Neural cell (in vitro differentiated cells): ENCODE measurements around the gene CNDP2.

Source experiments
- EP300 ChIP-seq: fragments of 450-650 bp; conservative IDR thresholded peaks from 2 replicates; pipeline ENCODE4 v1.6.1; 2014; ENCODE audit warnings: antibody characterized with exemption, mild to moderate bottlenecking, moderate library complexity; ENCODE audit not compliant: poor library complexity, severe bottlenecking
- EZH2 ChIP-seq: fragments of 200-600, 300-800 bp; shearing (Covaris generic), sonication (generic); IDR thresholded peaks from 2 replicates; pipeline ENCODE4 v1.6.1; 2014; ENCODE audit warnings: antibody characterized with exemption, low read length, borderline replicate concordance, mild to moderate bottlenecking; ENCODE audit not compliant: insufficient read depth, poor library complexity, severe bottlenecking
- POLR2AphosphoS5 ChIP-seq: IDR thresholded peaks from 2 replicates; pipeline ENCODE4 v1.6.1; 2012
- RAD21 ChIP-seq: fragments of 450-650 bp; conservative IDR thresholded peaks from 2 replicates; pipeline ENCODE4 v1.6.1; 2014; ENCODE audit warnings: antibody characterized with exemption, mild to moderate bottlenecking, moderate library complexity
- SMC3 ChIP-seq: fragments of 450-650 bp; conservative IDR thresholded peaks from 2 replicates; pipeline ENCODE4 v1.6.1; 2014; ENCODE audit warnings: antibody characterized with exemption, mild to moderate bottlenecking, moderate library complexity; ENCODE audit not compliant: poor library complexity
- TAF1 ChIP-seq: IDR thresholded peaks from 2 replicates; pipeline ENCODE4 v1.6.1; 2012; ENCODE audit warnings: low read depth
- TF ChIP-seq, protein P1 (sequence below): fragments of 450-650 bp; IDR thresholded peaks from 2 replicates; pipeline ENCODE4 v1.5.1; 2014; ENCODE audit warnings: antibody characterized with exemption, mild to moderate bottlenecking, moderate library complexity; ENCODE audit not compliant: poor library complexity, severe bottlenecking
- TF ChIP-seq, protein P2 (sequence below): IDR thresholded peaks from 2 replicates; pipeline ENCODE4 v1.6.1; 2012; ENCODE audit warnings: borderline replicate concordance

- no peak for TF ChIP-seq EZH2
- TF ChIP-seq, protein P1, sequence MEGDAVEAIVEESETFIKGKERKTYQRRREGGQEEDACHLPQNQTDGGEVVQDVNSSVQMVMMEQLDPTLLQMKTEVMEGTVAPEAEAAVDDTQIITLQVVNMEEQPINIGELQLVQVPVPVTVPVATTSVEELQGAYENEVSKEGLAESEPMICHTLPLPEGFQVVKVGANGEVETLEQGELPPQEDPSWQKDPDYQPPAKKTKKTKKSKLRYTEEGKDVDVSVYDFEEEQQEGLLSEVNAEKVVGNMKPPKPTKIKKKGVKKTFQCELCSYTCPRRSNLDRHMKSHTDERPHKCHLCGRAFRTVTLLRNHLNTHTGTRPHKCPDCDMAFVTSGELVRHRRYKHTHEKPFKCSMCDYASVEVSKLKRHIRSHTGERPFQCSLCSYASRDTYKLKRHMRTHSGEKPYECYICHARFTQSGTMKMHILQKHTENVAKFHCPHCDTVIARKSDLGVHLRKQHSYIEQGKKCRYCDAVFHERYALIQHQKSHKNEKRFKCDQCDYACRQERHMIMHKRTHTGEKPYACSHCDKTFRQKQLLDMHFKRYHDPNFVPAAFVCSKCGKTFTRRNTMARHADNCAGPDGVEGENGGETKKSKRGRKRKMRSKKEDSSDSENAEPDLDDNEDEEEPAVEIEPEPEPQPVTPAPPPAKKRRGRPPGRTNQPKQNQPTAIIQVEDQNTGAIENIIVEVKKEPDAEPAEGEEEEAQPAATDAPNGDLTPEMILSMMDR, result no peak
- TF ChIP-seq RAD21, result no peak
- no peak for TF ChIP-seq EP300
- no peak for TF ChIP-seq SMC3
- TF ChIP-seq, protein P2, sequence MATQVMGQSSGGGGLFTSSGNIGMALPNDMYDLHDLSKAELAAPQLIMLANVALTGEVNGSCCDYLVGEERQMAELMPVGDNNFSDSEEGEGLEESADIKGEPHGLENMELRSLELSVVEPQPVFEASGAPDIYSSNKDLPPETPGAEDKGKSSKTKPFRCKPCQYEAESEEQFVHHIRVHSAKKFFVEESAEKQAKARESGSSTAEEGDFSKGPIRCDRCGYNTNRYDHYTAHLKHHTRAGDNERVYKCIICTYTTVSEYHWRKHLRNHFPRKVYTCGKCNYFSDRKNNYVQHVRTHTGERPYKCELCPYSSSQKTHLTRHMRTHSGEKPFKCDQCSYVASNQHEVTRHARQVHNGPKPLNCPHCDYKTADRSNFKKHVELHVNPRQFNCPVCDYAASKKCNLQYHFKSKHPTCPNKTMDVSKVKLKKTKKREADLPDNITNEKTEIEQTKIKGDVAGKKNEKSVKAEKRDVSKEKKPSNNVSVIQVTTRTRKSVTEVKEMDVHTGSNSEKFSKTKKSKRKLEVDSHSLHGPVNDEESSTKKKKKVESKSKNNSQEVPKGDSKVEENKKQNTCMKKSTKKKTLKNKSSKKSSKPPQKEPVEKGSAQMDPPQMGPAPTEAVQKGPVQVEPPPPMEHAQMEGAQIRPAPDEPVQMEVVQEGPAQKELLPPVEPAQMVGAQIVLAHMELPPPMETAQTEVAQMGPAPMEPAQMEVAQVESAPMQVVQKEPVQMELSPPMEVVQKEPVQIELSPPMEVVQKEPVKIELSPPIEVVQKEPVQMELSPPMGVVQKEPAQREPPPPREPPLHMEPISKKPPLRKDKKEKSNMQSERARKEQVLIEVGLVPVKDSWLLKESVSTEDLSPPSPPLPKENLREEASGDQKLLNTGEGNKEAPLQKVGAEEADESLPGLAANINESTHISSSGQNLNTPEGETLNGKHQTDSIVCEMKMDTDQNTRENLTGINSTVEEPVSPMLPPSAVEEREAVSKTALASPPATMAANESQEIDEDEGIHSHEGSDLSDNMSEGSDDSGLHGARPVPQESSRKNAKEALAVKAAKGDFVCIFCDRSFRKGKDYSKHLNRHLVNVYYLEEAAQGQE, result no peak
- no peak for TF ChIP-seq POLR2AphosphoS5
- TF ChIP-seq TAF1, result no peak
Observed at GRCh38 chr18:74457043-74457724, 39.0 kb upstream of the CNDP2 start, which contains the start of gene DIPK1C.
